ENCODE results near the gene ERBIN.
"Not testable (repeated sequence)": the region's sequence is repeated elsewhere in the genome, so short reads cannot be mapped to it uniquely, and the experiment has no call there.

The ERBIN gene

GRCh38 chr5:65919773-65920172 lies 6.6 kb upstream of the ERBIN start:
- no peak for DNase-seq (ENCODE audit: low read depth)

GRCh38 chr5:65923339-65923738 lies 3.0 kb upstream of the ERBIN start:
- no peak for DNase-seq (ENCODE audit: low read depth)

GRCh38 chr5:65924366-65925043 lies 1.9 kb upstream of the ERBIN start:
- DNase-seq (ENCODE audit: low read depth): no peak

GRCh38 chr5:65925044-65925600 lies 1.3 kb upstream of the ERBIN start:
- DNase-seq (ENCODE audit: low read depth): peak; percentile 73

GRCh38 chr5:65925601-65926275 lies 637 bp upstream of the ERBIN start:
- DNase-seq (ENCODE audit: low read depth): peak; percentile 84

- DNase-seq (ENCODE audit: low read depth): no peak
Observed at GRCh38 chr5:65926893-65927292, 518 bp downstream of the ERBIN start.

GRCh38 chr5:65927503-65928321 lies 1.3 kb downstream of the ERBIN start:
- peak; percentile 68 for DNase-seq (ENCODE audit: low read depth)

- DNase-seq (ENCODE audit: low read depth): no peak
Observed at GRCh38 chr5:65928322-65928752, 2.0 kb downstream of the ERBIN start.

- DNase-seq (ENCODE audit: low read depth): no peak
Observed at GRCh38 chr5:65928860-65929259, 2.5 kb downstream of the ERBIN start.

- DNase-seq (ENCODE audit: low read depth): no peak
Observed at GRCh38 chr5:65932676-65933075, 6.3 kb downstream of the ERBIN start.

GRCh38 chr5:65933295-65933694 lies 6.9 kb downstream of the ERBIN start:
- DNase-seq (ENCODE audit: low read depth): no peak

- no peak for DNase-seq (ENCODE audit: low read depth)
Observed at GRCh38 chr5:65938256-65938655, 11.9 kb downstream of the ERBIN start.

GRCh38 chr5:65943771-65944170 lies 17.4 kb downstream of the ERBIN start:
- DNase-seq (ENCODE audit: low read depth): no peak

- DNase-seq (ENCODE audit: low read depth): no peak
Observed at GRCh38 chr5:65946198-65946745, 19.9 kb downstream of the ERBIN start.

- no peak for DNase-seq (ENCODE audit: low read depth)
Observed at GRCh38 chr5:65948115-65948747, 21.9 kb downstream of the ERBIN start.

GRCh38 chr5:65951330-65951729 lies 25.0 kb downstream of the ERBIN start:
- DNase-seq (ENCODE audit: low read depth): no peak

- DNase-seq (ENCODE audit: low read depth): no peak
Observed at GRCh38 chr5:65952259-65952658, 25.9 kb downstream of the ERBIN start.

GRCh38 chr5:65954200-65954599 lies 27.8 kb downstream of the ERBIN start:
- no peak for DNase-seq (ENCODE audit: low read depth)

- peak; percentile 29 for DNase-seq (ENCODE audit: low read depth)
Observed at GRCh38 chr5:65955746-65956145, 29.4 kb downstream of the ERBIN start.

- DNase-seq (ENCODE audit: low read depth): not testable (repeated sequence)
Observed at GRCh38 chr5:65957703-65958102, 31.3 kb downstream of the ERBIN start.

- peak; percentile 60 for DNase-seq (ENCODE audit: low read depth)
Observed at GRCh38 chr5:65961633-65962032, 35.3 kb downstream of the ERBIN start.
